IMR-90 (cell line): ENCODE results near the gene NCOA3. TPM values are rescaled to one million over a fixed set of nuclear protein-coding genes. Genes with fewer than 3 reads are reported as not detected.

Experiments
- ATAC-seq: fragments of 200-7000 bp; cut with Tn5 transposase; 2 replicates; pipeline ENCODE4 v1.9.1; 2020; ENCODE audit warnings: low read depth, mild to moderate bottlenecking, moderate library complexity
- BruUV-seq: library from RNA; stranded (reverse); fragments of 400-500 nt; replicated peaks from 2 replicates; lab custom pipeline; 2021; lab: Mats Ljungman, UMichigan
- CTCF ChIA-PET: fragments of 300-600 bp; formaldehyde crosslinking; extraction: SDS; loops from one replicate; lab custom pipeline; 2021; ENCODE audit warnings: antibody characterized with exemption; lab: Yijun Ruan, JAX
- POLR2A ChIA-PET: fragments of 300-600 bp; sonication (Branson Sonifier 250); formaldehyde crosslinking; loops from one replicate; lab custom pipeline; 2022; ENCODE audit warnings: antibody characterized with exemption; ENCODE audit not compliant: unreplicated experiment; lab: Charles Lee
- DNase-seq: peaks from one replicate; pipeline ENCODE4 v3.0.0; 2013
- H2AFZ ChIP-seq: replicated peaks from 2 replicates; pipeline ENCODE3; 2013; ENCODE audit warnings: low read length, mild to moderate bottlenecking; ENCODE audit not compliant: poor library complexity
- H2AK5ac ChIP-seq: 2 replicates; pipeline ENCODE4 v1.6.1; 2013; ENCODE audit warnings: low read depth, low read length, inconsistent platforms
- H2AK9ac ChIP-seq: replicated peaks from 2 replicates; pipeline ENCODE3; 2013; ENCODE audit warnings: mild to moderate bottlenecking, low read depth, low read length, moderate library complexity; ENCODE audit not compliant: poor library complexity
- H2BK120ac ChIP-seq: 2 replicates; pipeline ENCODE4 v1.6.1; 2013; ENCODE audit warnings: low read depth, low read length, inconsistent platforms
- H2BK15ac ChIP-seq: 3 replicates; pipeline ENCODE4 v1.6.1; 2013; ENCODE audit warnings: low read depth, low read length, inconsistent platforms
- H2BK20ac ChIP-seq: 2 replicates; pipeline ENCODE4 v1.6.1; 2013; ENCODE audit warnings: low read depth, mild to moderate bottlenecking, inconsistent platforms, low read length, moderate library complexity
- H2BK5ac ChIP-seq: 2 replicates; pipeline ENCODE4 v1.6.1; 2013; ENCODE audit warnings: mild to moderate bottlenecking, low read depth, low read length, inconsistent platforms; ENCODE audit not compliant: poor library complexity, severe bottlenecking
- H3K14ac ChIP-seq: replicated peaks from 2 replicates; pipeline ENCODE4 v1.6.1; 2013; ENCODE audit warnings: low read depth, low read length, inconsistent platforms
- H3K18ac ChIP-seq: 2 replicates; pipeline ENCODE4 v1.6.1; 2013; ENCODE audit warnings: low read depth, low read length, control low read depth
- H3K23ac ChIP-seq: 2 replicates; pipeline ENCODE4 v1.6.1; 2013; ENCODE audit warnings: low read depth, low read length, inconsistent platforms
- H3K27ac ChIP-seq: 2 replicates; pipeline ENCODE4 v1.5.1; 2013; ENCODE audit warnings: mild to moderate bottlenecking, control low read depth, low read length; ENCODE audit not compliant: insufficient read depth
- H3K27me3 ChIP-seq: 2 replicates; pipeline ENCODE4 v1.6.1; 2013; ENCODE audit warnings: low read length; ENCODE audit not compliant: control insufficient read depth, insufficient read depth
- H3K36me3 ChIP-seq: 2 replicates; pipeline ENCODE4 v1.6.1; 2013; ENCODE audit warnings: low read length, mixed read lengths; ENCODE audit not compliant: control insufficient read depth, insufficient read depth
- H3K4ac ChIP-seq: 2 replicates; pipeline ENCODE4 v1.6.1; 2013; ENCODE audit warnings: low read depth, low read length, inconsistent platforms
- H3K4me1 ChIP-seq: 2 replicates; pipeline ENCODE4 v1.6.1; 2013; ENCODE audit warnings: low read length, mixed read lengths; ENCODE audit not compliant: control insufficient read depth, insufficient read depth
- H3K4me2 ChIP-seq: 2 replicates; pipeline ENCODE4 v1.6.1; 2013; ENCODE audit warnings: low read depth, mild to moderate bottlenecking, control low read depth, low read length, moderate library complexity
- H3K4me3 ChIP-seq: 2 replicates; pipeline ENCODE4 v1.5.1; 2013; ENCODE audit warnings: low read depth, mild to moderate bottlenecking, control low read depth, low read length, moderate library complexity; ENCODE audit not compliant: insufficient read depth
- H3K56ac ChIP-seq: 2 replicates; pipeline ENCODE4 v1.6.1; 2013; ENCODE audit warnings: low read length, inconsistent platforms; ENCODE audit not compliant: insufficient read depth; ENCODE audit errors: extremely low read depth
- H3K79me1 ChIP-seq, 2 experiments: 2 replicates each; pipeline ENCODE4 v1.6.1; 2013; ENCODE audit warnings: low read length in 2 of 2, inconsistent platforms in 1 of 2, low read depth in 1 of 2
- H3K9ac ChIP-seq: 2 replicates; pipeline ENCODE4 v1.6.1; 2013; ENCODE audit warnings: low read depth, low read length, control low read depth
- H3K9me1 ChIP-seq: 2 replicates; pipeline ENCODE4 v1.6.1; 2013; ENCODE audit warnings: low read length, inconsistent platforms; ENCODE audit not compliant: insufficient read depth
- H3K9me3 ChIP-seq: 2 replicates; pipeline ENCODE4 v1.6.1; 2013; ENCODE audit warnings: low read length; ENCODE audit not compliant: control insufficient read depth, insufficient read depth
- H4K20me1 ChIP-seq: 2 replicates; pipeline ENCODE4 v1.6.1; 2013; ENCODE audit warnings: low read length, inconsistent platforms; ENCODE audit not compliant: insufficient read depth
- H4K5ac ChIP-seq: 2 replicates; pipeline ENCODE4 v1.6.1; 2013; ENCODE audit warnings: mild to moderate bottlenecking, low read depth, low read length, control low read depth
- H4K8ac ChIP-seq, 2 experiments: 2 replicates each; pipeline ENCODE4 v1.6.1; 2013; ENCODE audit warnings: low read depth in 2 of 2, low read length in 2 of 2, control low read depth in 1 of 2, inconsistent platforms in 1 of 2
- H4K91ac ChIP-seq: 2 replicates; pipeline ENCODE4 v1.6.1; 2013; ENCODE audit warnings: low read depth, low read length, inconsistent platforms; ENCODE audit not compliant: insufficient read depth
- MXI1 ChIP-seq: IDR thresholded peaks from 2 replicates; pipeline ENCODE4 v1.6.1; 2012; ENCODE audit warnings: low read depth, mild to moderate bottlenecking, low read length, moderate library complexity, borderline replicate concordance
- USF2 ChIP-seq: fragments of 150-350 bp; IDR thresholded peaks from 2 replicates; pipeline ENCODE4 v1.6.1; 2017; ENCODE audit warnings: mild to moderate bottlenecking, antibody characterized with exemption, low read length, low read depth
- WGBS, 2 experiments: methylation state at CpG; one replicate each; pipeline versions ENCODE4 v1.1.5 to v1.1.7; 2013; ENCODE audit warnings: missing lambda C conversion rate in 2 of 2; ENCODE audit not compliant: insufficient read length in 1 of 2; ENCODE audit errors: extremely low coverage in 2 of 2; 5-methylcytosine and 5-hydroxymethylcytosine counted together
- dilution Hi-C: fragments of 300-500 bp; cut with HindIII; formaldehyde crosslinking; loops from one replicate; pipeline ENCODE4 v1.14.3; 2018; ENCODE audit warnings: low sequenced_read_pairs; ENCODE audit not compliant: unreplicated experiment
- in situ Hi-C: fragments of 300-500 bp; cut with MboI; formaldehyde crosslinking; loops from 3 replicates; pipeline ENCODE4 v1.14.3; 2019; ENCODE audit warnings: low sequenced_read_pairs, inconsistent platforms, mixed read lengths
- intact Hi-C: fragments of 100-400 bp; cut with micrococcal nuclease; formaldehyde crosslinking; loops from 2 replicates; pipeline ENCODE4 v1.10.0; 2022
- polyA plus RNA-seq, 3 experiments: library from polyadenylated mRNA; depleted of rRNA; stranded (reverse); fragments of >200 nt; gene quantifications; 2 replicates each; pipeline ENCODE4 v1.2.3, GENCODE V29; 2012; ENCODE audit warnings: low replicate concordance in 1 of 3
- total RNA-seq: library from RNA; depleted of rRNA; stranded (reverse); fragments of >200 nt; gene quantifications from 2 replicates; pipeline ENCODE4 v1.2.3, GENCODE V29; 2012

Gene NCOA3
- total and polyA plus RNA-seq, 2 of the 4 experiments (the other 2 are of a cell fraction) = 8.8 to 29.0 TPM

GRCh38 chr20:47627540-47627939, 125.9 kb downstream of the NCOA3 start:
- Histone ChIP-seq H3K79me1 (peaks cover 10 to 11% of the 10 kb centered on the region in 2 experiments), H2AK9ac (no peak overlapping the region), H3K4me1 (0 out of 2 replicates have a peak, but pooled peaks cover 2% of the 10 kb centered on the region), H3K4me3 (no peak overlapping the region), H3K27ac (no peak overlapping the region), H2AFZ (no peak overlapping the region), H2BK15ac (no peak overlapping the region), H4K91ac (no peak overlapping the region), H3K9ac (no peak overlapping the region), H3K4me2 (no peak overlapping the region), H3K9me3 (no peaks in the 10 kb centered on the region), H4K20me1 (no peaks in the 10 kb centered on the region), H3K36me3 (peaks cover 11% of the 10 kb centered on the region), H2BK5ac (no peak overlapping the region), H3K27me3 (no peaks in the 10 kb centered on the region), H3K23ac (no peak overlapping the region), H4K5ac (no peak overlapping the region), H3K56ac (no peak overlapping the region), H2BK20ac (no peak overlapping the region), H3K4ac (no peak overlapping the region), H3K14ac (no peak overlapping the region), H2AK5ac (no peak overlapping the region), H2BK120ac (no peak overlapping the region), H3K9me1 (no peaks in the 10 kb centered on the region), H3K18ac (no peak overlapping the region), H4K8ac (no peak overlapping the region)
- POLR2A ChIA-PET = no interaction called here
- no CpG with 5 or more reads among the region's 4 CpGs for WGBS, 2 experiments
- ATAC-seq (no peak), DNase-seq (no peak)
- intact Hi-C loops (no loop called here), in situ Hi-C loops (loop anchor here (10.0 kb wide), 2 partner anchors 433 to 873 kb away; no protein-coding TSS in a partner anchor), dilution Hi-C loops (no loop called here)
- CTCF ChIA-PET = no interaction called here
- TF ChIP-seq MXI1 (no peak), USF2 (no peak)
- BruUV-seq = TSS peak; percentile 32
